Liver (tissue), 9 donors: Measurements from ENCODE around the gene USP17L19. TPM values are rescaled to one million over a fixed set of nuclear protein-coding genes. Genes with fewer than 3 reads are reported as not detected.
"Not testable (repeated sequence)": the region's sequence is repeated elsewhere in the genome, so short reads cannot be mapped to it uniquely, and the experiment has no call there.

Experiments
- DNase-seq: peaks from one replicate; pipeline ENCODE4 v3.0.0-alpha.2; 2017; ENCODE audit warnings: low spot score
- H3K27ac ChIP-seq, 2 donors: one replicate each; pipeline ENCODE4 v1.7.0; 2013; ENCODE audit warnings: inconsistent platforms in 2 of 2, low read length in 2 of 2, control low read depth in 1 of 2, low read depth in 1 of 2, mild to moderate bottlenecking in 1 of 2
- H3K27me3 ChIP-seq, 4 donors: one replicate each; pipeline versions ENCODE4 v1.6.1 to v1.7.0; 2013; ENCODE audit warnings: low read length in 3 of 4, inconsistent platforms in 1 of 4, mild to moderate bottlenecking in 1 of 4, moderate library complexity in 1 of 4; ENCODE audit not compliant: control insufficient read depth in 4 of 4, insufficient read depth in 4 of 4
- H3K36me3 ChIP-seq, 4 donors: one replicate each; pipeline versions ENCODE4 v1.6.1 to v1.7.0; 2013; ENCODE audit warnings: low read length in 3 of 4, mild to moderate bottlenecking in 3 of 4, low read depth in 1 of 4, moderate library complexity in 1 of 4; ENCODE audit not compliant: control insufficient read depth in 4 of 4, insufficient read depth in 3 of 4
- H3K4me1 ChIP-seq, 4 donors: one replicate each; pipeline versions ENCODE4 v1.6.1 to v1.7.0; 2013; ENCODE audit warnings: low read length in 3 of 4, mild to moderate bottlenecking in 3 of 4, moderate library complexity in 1 of 4; ENCODE audit not compliant: control insufficient read depth in 4 of 4, insufficient read depth in 4 of 4
- H3K4me3 ChIP-seq, 3 donors: one replicate each; pipeline versions ENCODE4 v1.6.1 to v1.7.0; 2013; ENCODE audit warnings: low read length in 3 of 3, control low read depth in 1 of 3, low read depth in 1 of 3, mild to moderate bottlenecking in 1 of 3
- H3K9ac ChIP-seq, 2 donors: one replicate each; pipeline ENCODE4 v1.7.0; 2013; ENCODE audit warnings: low read length in 2 of 2, mild to moderate bottlenecking in 2 of 2, moderate library complexity in 2 of 2, control low read depth in 1 of 2, low read depth in 1 of 2
- H3K9me3 ChIP-seq, 4 donors: one replicate each; pipeline versions ENCODE4 v1.6.1 to v1.7.0; 2013; ENCODE audit warnings: low read length in 3 of 4; ENCODE audit not compliant: control insufficient read depth in 4 of 4
- WGBS: extraction: QIAGEN DNeasy Blood & Tissue Kit; methylation state at CpG from one replicate; pipeline ENCODE4 v1.1.7; 2013; 5-methylcytosine and 5-hydroxymethylcytosine counted together
- polyA plus RNA-seq, 2 donors: library from polyadenylated mRNA; stranded (reverse) in 1 of 2; unstranded in 1 of 2; fragments of 200-250 nt in 1 of 2; fragments of >200 nt in 1 of 2; fragmentation: Nextera tagmentation in 1 of 2; extraction: Ambion mirVana in 1 of 2; gene quantifications; one replicate each; pipeline versions ENCODE4 v1.2.1 to v1.2.3, GENCODE V29; 2013 to 2015
- total RNA-seq, 2 donors: library from RNA; depleted of rRNA; stranded (reverse); fragments of >200 nt; gene quantifications; one replicate each; pipeline ENCODE4 v1.2.3, GENCODE V29; 2014
- donor health status: healthy.
- donor health status: healthy.
- donor health status: healthy.
- donor health status: healthy.
- donor health status: healthy.

The USP17L19 gene
- total RNA-seq: not detected
- polyA plus RNA-seq: not detected

DNA sequence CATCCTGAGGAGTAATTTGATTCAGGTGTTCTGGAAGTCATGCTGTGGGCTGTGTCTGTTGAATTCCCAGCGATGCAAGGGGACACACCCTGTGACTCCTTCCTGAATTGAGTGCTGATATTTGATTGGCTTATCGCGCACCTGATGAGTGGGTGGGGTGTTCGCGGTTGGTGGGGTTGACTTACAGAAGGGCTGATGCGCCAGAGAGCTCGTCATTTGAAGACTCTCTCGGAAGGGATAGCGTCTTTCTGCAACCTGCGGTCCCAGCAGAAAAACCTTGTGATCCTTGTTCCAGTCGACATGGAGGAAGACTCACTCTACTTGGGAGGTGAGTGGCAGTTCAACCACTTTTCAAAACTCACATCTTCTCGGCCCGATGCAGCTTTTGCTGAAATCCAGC, at the start of gene USP17L19:
Gene USP17L19, plus strand, starts transcription at position 301 of the 400 bp plus-strand sequence. Its CDS starts 0 bp downstream, at position 301.
- DNase-seq, H3K36me3 ChIP-seq, H3K27me3 ChIP-seq, H3K9ac ChIP-seq, H3K9me3 ChIP-seq, H3K4me3 ChIP-seq, H3K27ac ChIP-seq, H3K4me1 ChIP-seq: not testable (repeated sequence)
- no CpG with 5 or more reads among the region's 13 CpGs for WGBS

- H3K9me3 ChIP-seq, H3K4me3 ChIP-seq, H3K4me1 ChIP-seq, DNase-seq, H3K36me3 ChIP-seq, H3K9ac ChIP-seq, H3K27ac ChIP-seq, H3K27me3 ChIP-seq: not testable (repeated sequence)
- WGBS: 83% methylated on average over 13 of the region's 13 CpGs
These were observed 42.8 kb upstream of the USP17L19 start, which contains the start of gene USP17L10 for GRCh38 chr4:9210357-9210756. Gene USP17L10, plus strand, starts transcription at chr4:9210657. Its CDS starts 0 bp downstream, at chr4:9210657.

DNA sequence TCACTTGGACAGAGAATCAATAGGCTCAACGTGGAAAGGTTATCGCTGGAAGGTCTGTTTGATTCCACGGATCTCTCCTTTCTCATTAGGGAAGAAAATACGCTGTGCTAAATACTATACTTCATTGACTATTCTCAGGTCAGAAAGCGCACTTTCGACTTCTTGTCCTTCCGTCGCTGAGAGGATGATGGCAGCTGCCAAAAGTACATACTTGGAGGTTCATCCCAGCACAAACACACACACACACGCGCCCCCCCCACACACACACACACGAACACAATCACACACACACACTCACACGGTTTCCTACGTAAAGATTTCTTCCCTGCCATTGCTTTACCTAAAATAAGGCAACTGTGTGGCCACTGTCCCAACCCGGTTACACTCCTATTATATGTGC, 38.5 kb upstream of the USP17L19 start:
- H3K9ac ChIP-seq, DNase-seq, H3K4me1 ChIP-seq, H3K27ac ChIP-seq, H3K4me3 ChIP-seq, H3K27me3 ChIP-seq, H3K9me3 ChIP-seq, H3K36me3 ChIP-seq: not testable (repeated sequence)
- 76% methylated on average over 11 of the region's 14 CpGs for WGBS

- H3K27me3 ChIP-seq, H3K9ac ChIP-seq, H3K36me3 ChIP-seq, H3K27ac ChIP-seq, H3K4me3 ChIP-seq, H3K9me3 ChIP-seq, DNase-seq, H3K4me1 ChIP-seq: not testable (repeated sequence)
- 91% methylated on average over 10 of the region's 14 CpGs for WGBS
These were observed 38.1 kb upstream of the USP17L19 start, which contains the start of gene USP17L11 for GRCh38 chr4:9215105-9215504. Gene USP17L11, plus strand, starts transcription at chr4:9215405. Its CDS starts 0 bp downstream, at chr4:9215405.

- H3K9ac ChIP-seq, H3K9me3 ChIP-seq, DNase-seq, H3K4me1 ChIP-seq, H3K36me3 ChIP-seq, H3K27me3 ChIP-seq, H3K4me3 ChIP-seq, H3K27ac ChIP-seq: not testable (repeated sequence)
- no CpG with 5 or more reads among the region's 13 CpGs for WGBS
These were observed 33.3 kb upstream of the USP17L19 start, which contains the start of gene USP17L12 for GRCh38 chr4:9219852-9220251. Gene USP17L12, plus strand, starts transcription at chr4:9220152. Its CDS starts 0 bp downstream, at chr4:9220152.

GRCh38 chr4:9224596-9224995, 28.6 kb upstream of the USP17L19 start, which contains the start of gene USP17L13:
Gene USP17L13, plus strand, starts transcription at chr4:9224896. Its CDS starts 0 bp downstream, at chr4:9224896.
- no CpG with 5 or more reads among the region's 14 CpGs for WGBS
- not testable (repeated sequence) for DNase-seq, H3K27me3 ChIP-seq, H3K9ac ChIP-seq, H3K27ac ChIP-seq, H3K9me3 ChIP-seq, H3K36me3 ChIP-seq, H3K4me3 ChIP-seq, H3K4me1 ChIP-seq

GRCh38 chr4:9230249-9230648, 22.9 kb upstream of the USP17L19 start:
- not testable (repeated sequence) for H3K27ac ChIP-seq, DNase-seq, H3K9ac ChIP-seq, H3K4me3 ChIP-seq, H3K4me1 ChIP-seq, H3K27me3 ChIP-seq, H3K36me3 ChIP-seq, H3K9me3 ChIP-seq
- 82% methylated on average over 5 of the region's 8 CpGs for WGBS

DNA sequence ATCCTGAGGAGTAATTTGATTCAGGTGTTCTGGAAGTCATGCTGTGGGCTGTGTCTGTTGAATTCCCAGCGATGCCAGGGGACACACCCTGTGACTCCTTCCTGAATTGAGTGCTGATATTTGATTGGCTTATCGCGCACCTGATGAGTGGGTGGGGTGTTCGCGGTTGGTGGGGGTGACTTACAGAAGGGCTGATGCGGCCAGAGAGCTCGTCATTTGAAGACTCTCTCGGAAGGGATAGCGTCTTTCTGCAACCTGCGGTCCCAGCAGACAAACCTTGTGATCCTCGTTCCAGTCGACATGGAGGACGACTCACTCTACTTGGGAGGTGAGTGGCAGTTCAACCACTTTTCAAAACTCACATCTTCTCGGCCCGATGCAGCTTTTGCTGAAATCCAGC, 19.1 kb upstream of the USP17L19 start, which contains the start of gene USP17L15:
Gene USP17L15, plus strand, starts transcription at position 301 of the 400 bp plus-strand sequence. Its CDS starts 0 bp downstream, at position 301.
- H3K4me1 ChIP-seq, H3K9ac ChIP-seq, H3K27me3 ChIP-seq, DNase-seq, H3K9me3 ChIP-seq, H3K27ac ChIP-seq, H3K4me3 ChIP-seq, H3K36me3 ChIP-seq: not testable (repeated sequence)
- WGBS: no CpG with 5 or more reads among the region's 15 CpGs
